Esophagus squamous epithelium (tissue), 5 donors: ENCODE results near the gene SOCS1. TPM values are rescaled to one million over a fixed set of nuclear protein-coding genes. Genes with fewer than 3 reads are reported as not detected.

ENCODE experiments used
- DNase-seq: peaks from one replicate; lab custom pipeline; 2025; lab: John Stamatoyannopoulos, UW
- H3K27ac ChIP-seq, 4 donors: fragments of 200-600 bp; sonication (generic); one replicate each; pipeline ENCODE4 v1.5.1; 2016 to 2019; ENCODE audit warnings: mild to moderate bottlenecking in 1 of 4
- H3K27me3 ChIP-seq, 4 donors: fragments of 200-600 bp; sonication (generic); 1 replicate in 3 of 4; 2 replicates in 1 of 4; pipeline versions ENCODE4 v1.5.1 to v1.6.0; 2017 to 2021; ENCODE audit warnings: antibody characterized with exemption in 1 of 4
- H3K36me3 ChIP-seq, 3 donors: fragments of 200-600 bp; sonication (generic); one replicate each; pipeline ENCODE4 v1.5.1; 2016 to 2019
- H3K4me1 ChIP-seq, 3 donors: fragments of 200-600 bp; sonication (generic); one replicate each; pipeline ENCODE4 v1.5.1; 2017 to 2019
- H3K4me3 ChIP-seq, 4 donors: fragments of 200-600 bp; sonication (generic); 1 replicate in 3 of 4; 2 replicates in 1 of 4; pipeline ENCODE4 v1.5.1; 2016 to 2019; ENCODE audit warnings: mild to moderate bottlenecking in 2 of 4, moderate library complexity in 1 of 4
- H3K9me3 ChIP-seq, 3 donors: fragments of 200-600 bp; sonication (generic); one replicate each; pipeline ENCODE4 v1.5.1; 2016 to 2019
- POLR2A ChIP-seq, 4 donors: fragments of 450-650 bp; IDR thresholded peaks; one replicate each; pipeline ENCODE4 v1.6.1; 2017; ENCODE audit warnings: antibody characterized with exemption in 4 of 4, mild to moderate bottlenecking in 4 of 4, moderate library complexity in 3 of 4
- WGBS, 2 donors: methylation state at CpG; one replicate each; pipeline ENCODE4 v1.1.5; 2018; 5-methylcytosine and 5-hydroxymethylcytosine counted together
- intact Hi-C: fragments of 100-400 bp; cut with DNase I; formaldehyde crosslinking; loops from one replicate; pipeline ENCODE4 v1.15.0; 2022
- total RNA-seq, 4 donors: library from RNA; depleted of rRNA; stranded (reverse); fragments of >200 nt; gene quantifications; one replicate each; pipeline ENCODE4 v1.1.0, GENCODE V29; 2016
- TF ChIP-seq, protein P1 (sequence below), 6 experiments: fragments of 450-650 bp in 4 of 6; fragments of 200-600 bp in 2 of 6; sonication (generic) in 2 of 6; IDR thresholded peaks; one replicate each; pipeline ENCODE4 v1.5.1; 2016 to 2019; ENCODE audit warnings: antibody characterized with exemption in 6 of 6, mild to moderate bottlenecking in 4 of 6, moderate library complexity in 4 of 6
- donor health status: DM: yes; HTN: yes; CAD: no.

The SOCS1 gene
- total RNA-seq, 4 donors from 2014 or later: 0.42 to 9.3 (median 3.7) TPM

DNA sequence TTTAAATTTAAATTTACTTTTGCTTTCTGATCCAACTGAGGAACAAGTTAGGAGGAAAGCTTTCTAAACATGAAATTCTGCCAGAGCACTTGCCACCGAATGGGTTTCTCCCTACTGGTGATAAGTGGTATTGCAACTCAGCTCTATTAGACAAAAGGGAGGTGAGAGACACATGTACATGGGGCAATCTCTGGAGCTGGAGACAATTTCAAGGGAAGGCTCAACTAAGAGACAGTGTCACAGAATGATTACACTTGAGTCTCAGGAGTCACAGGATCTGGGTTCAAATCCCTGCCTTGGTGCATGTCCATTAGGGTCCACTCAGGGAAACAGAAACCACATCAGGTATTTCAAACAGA is 37.4 kb downstream of the SOCS1 start:
- Histone ChIP-seq H3K4me3 (no peak overlapping the region), H3K27ac (no peak overlapping the region), H3K36me3 (no peaks in the 10 kb centered on the region), H3K27me3 (no peaks in the 10 kb centered on the region), H3K9me3 (peaks cover 0 to 35% (median 19%) of the 10 kb centered on the region in 3 donors), H3K4me1 (peaks cover 0 to 4% (median 0%) of the 10 kb centered on the region in 3 donors)
- TF ChIP-seq, protein P1, sequence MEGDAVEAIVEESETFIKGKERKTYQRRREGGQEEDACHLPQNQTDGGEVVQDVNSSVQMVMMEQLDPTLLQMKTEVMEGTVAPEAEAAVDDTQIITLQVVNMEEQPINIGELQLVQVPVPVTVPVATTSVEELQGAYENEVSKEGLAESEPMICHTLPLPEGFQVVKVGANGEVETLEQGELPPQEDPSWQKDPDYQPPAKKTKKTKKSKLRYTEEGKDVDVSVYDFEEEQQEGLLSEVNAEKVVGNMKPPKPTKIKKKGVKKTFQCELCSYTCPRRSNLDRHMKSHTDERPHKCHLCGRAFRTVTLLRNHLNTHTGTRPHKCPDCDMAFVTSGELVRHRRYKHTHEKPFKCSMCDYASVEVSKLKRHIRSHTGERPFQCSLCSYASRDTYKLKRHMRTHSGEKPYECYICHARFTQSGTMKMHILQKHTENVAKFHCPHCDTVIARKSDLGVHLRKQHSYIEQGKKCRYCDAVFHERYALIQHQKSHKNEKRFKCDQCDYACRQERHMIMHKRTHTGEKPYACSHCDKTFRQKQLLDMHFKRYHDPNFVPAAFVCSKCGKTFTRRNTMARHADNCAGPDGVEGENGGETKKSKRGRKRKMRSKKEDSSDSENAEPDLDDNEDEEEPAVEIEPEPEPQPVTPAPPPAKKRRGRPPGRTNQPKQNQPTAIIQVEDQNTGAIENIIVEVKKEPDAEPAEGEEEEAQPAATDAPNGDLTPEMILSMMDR (IDR thresholded peaks at IDR 0.05): peak in 4 of 6 experiments; percentile 17 to 59 (median 28)
- no peak for TF ChIP-seq POLR2A (IDR thresholded peaks at IDR 0.05)
- intact Hi-C loops: no loop called here
- DNase-seq: no peak
- 86% methylated on average over 1 of the region's 1 CpG; no CpG with 5 or more reads in 1 of the 2 donors for WGBS, 2 donors

DNA sequence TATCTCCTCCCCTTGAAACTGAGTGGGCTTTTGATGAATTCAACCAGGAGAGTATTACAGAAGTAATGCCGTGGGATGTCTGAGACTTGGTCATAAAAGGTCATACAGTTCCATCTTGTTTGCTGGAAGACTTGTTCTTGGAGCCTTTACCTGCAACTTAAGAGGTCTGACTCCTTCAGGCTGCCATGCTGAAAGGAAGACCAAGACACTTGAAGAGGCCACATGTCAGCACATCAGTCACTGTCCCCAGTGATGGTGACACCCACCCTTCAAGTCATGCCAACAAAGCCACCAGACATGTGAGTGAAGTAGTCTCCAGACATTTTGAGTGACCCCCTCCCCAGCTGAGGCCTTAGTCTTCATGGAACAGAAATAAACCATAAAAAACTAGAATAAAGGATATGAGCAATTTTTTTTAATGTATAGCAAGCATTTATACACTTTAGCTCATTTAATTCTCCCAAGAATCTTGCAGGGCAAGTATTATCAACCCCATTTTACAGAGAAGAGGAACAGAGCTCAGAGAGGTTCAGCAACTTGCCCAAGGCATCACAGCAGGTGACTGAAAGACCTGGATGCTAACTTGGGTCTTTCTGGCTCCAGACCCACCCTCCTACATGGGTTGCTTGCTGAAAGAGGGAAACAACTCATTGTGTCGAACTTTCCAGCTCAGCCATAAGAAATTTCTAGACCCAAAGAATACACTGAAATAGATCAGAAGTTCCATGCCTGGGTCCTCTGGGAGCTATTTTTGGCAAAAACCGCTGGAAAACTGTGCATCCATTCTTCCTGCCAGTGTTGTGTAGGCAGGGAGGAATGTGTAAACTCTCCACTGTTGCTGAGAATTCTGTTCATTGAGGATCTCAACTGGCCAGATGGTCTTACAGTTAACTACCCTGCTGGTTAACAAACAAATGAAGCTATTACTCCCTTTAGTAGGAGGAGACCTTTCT is 38.1 kb downstream of the SOCS1 start:
- no peak for DNase-seq
- intact Hi-C loops: no loop called here
- H3K27me3 ChIP-seq: peaks cover 0 to 4% (median 0%) of the 10 kb centered on the region in 4 donors
- H3K4me3 ChIP-seq: no peak overlapping the region
- WGBS, 2 donors: 69 to 88% methylated on average over 3 of the region's 3 CpGs
- no peak overlapping the region for H3K27ac ChIP-seq
- no peaks in the 10 kb centered on the region for H3K36me3 ChIP-seq
- peaks cover 0 to 4% (median 1%) of the 10 kb centered on the region in 3 donors for H3K4me1 ChIP-seq
- H3K9me3 ChIP-seq: peaks cover 0 to 35% (median 19%) of the 10 kb centered on the region in 3 donors
- no peak for TF ChIP-seq POLR2A (IDR thresholded peaks at IDR 0.05)
- TF ChIP-seq, protein P1 (IDR thresholded peaks at IDR 0.05): no peak

DNA sequence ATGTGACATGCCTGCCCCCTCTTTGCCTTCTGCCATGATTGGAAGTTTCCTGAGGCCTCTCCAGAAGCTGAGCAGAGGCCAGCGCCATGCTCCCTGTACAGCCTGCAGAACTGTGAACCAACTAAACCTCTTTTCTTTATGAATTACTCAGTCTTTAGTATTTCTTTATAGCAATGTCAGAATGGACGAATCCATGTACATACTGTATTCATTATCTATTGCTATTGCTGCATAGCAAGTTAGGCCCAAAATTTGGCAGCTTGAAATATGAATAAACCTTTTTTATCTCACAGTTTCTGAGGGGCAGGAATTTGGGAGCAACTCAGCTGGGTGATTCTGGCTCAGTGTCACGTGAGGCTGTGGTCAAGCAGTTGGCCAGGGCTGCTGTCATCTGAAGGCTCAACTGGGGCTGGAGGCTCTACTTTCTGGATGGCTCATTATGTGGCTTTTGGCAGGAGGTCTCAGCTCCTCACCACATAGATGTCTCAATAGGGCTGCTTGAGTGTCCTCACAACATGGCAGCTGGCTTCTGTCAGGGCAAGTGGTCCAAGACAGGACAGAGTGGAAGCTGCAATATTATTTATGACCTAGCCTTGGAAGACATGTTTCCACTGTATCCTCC is 40.0 kb downstream of the SOCS1 start:
- Histone ChIP-seq H3K27me3 (peaks cover 0 to 22% (median 0%) of the 10 kb centered on the region in 4 donors), H3K4me1 (peaks cover 0 to 17% (median 10%) of the 10 kb centered on the region in 3 donors), H3K27ac (no peak overlapping the region), H3K4me3 (no peak overlapping the region), H3K9me3 (peaks cover 0 to 35% (median 19%) of the 10 kb centered on the region in 3 donors), H3K36me3 (no peaks in the 10 kb centered on the region)
- 85 to 94% methylated on average over 2 to 3 of the region's 3 CpGs for WGBS, 2 donors
- no peak for TF ChIP-seq POLR2A (IDR thresholded peaks at IDR 0.05)
- TF ChIP-seq, protein P1 (IDR thresholded peaks at IDR 0.05): no peak
- DNase-seq: no peak
- intact Hi-C loops: no loop called here

DNA sequence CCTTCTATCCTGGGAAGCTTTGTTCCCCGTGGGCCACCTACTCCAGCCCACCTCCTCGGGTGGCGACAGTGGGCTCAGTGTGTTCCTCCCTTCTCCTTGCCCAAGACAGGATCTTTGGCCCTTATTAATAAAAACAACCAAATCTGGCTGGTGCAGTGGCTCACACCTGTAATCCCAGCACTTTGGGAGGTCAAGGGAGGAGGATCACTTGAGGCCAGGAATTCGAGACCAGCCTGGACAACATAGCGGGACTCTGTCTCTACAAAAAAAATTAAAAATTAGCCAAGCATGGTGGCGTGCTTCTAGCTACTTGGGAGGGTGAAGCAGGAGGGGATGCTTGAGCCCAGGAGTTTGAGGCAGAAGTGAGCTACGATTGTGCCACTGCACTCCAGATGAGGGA is 42.2 kb downstream of the SOCS1 start:
- Histone ChIP-seq H3K4me1 (peaks cover 0 to 25% (median 10%) of the 10 kb centered on the region in 3 donors), H3K27me3 (peaks cover 0 to 44% (median 0%) of the 10 kb centered on the region in 4 donors), H3K27ac (no peak overlapping the region), H3K4me3 (no peak overlapping the region), H3K36me3 (no peaks in the 10 kb centered on the region), H3K9me3 (peaks cover 0 to 31% (median 18%) of the 10 kb centered on the region in 3 donors)
- intact Hi-C loops: no loop called here
- DNase-seq: no peak
- 86 to 88% methylated on average over 4 to 6 of the region's 7 CpGs for WGBS, 2 donors
- TF ChIP-seq, protein P1 (IDR thresholded peaks at IDR 0.05): no peak
